Mononuclear cell (primary cell): ENCODE measurements around the gene ARHGAP28. TPM values are rescaled to one million over a fixed set of nuclear protein-coding genes. Genes with fewer than 3 reads are reported as not detected.

Experiments used
- H3K27me3 ChIP-seq: 2 replicates; pipeline ENCODE4 v1.6.0; 2011; ENCODE audit warnings: low read length, control low read depth; ENCODE audit not compliant: insufficient read depth
- H3K4me1 ChIP-seq: 2 replicates; pipeline ENCODE4 v1.5.1; 2011; ENCODE audit warnings: mild to moderate bottlenecking, low read length, control low read depth; ENCODE audit not compliant: insufficient read depth
- H3K4me3 ChIP-seq: 2 replicates; pipeline ENCODE4 v1.5.1; 2011; ENCODE audit warnings: mild to moderate bottlenecking, low read length, moderate library complexity
- H3K9me3 ChIP-seq: 2 replicates; pipeline ENCODE4 v1.5.1; 2011; ENCODE audit warnings: low read depth, mild to moderate bottlenecking, control low read depth, low read length
- total RNA-seq: library from RNA; depleted of rRNA; stranded (reverse); fragments of >200 nt; gene quantifications from one replicate; pipeline ENCODE4 v1.2.3, GENCODE V29; 2012

ARHGAP28 gene
- total RNA-seq, 1 donor = not detected

DNA sequence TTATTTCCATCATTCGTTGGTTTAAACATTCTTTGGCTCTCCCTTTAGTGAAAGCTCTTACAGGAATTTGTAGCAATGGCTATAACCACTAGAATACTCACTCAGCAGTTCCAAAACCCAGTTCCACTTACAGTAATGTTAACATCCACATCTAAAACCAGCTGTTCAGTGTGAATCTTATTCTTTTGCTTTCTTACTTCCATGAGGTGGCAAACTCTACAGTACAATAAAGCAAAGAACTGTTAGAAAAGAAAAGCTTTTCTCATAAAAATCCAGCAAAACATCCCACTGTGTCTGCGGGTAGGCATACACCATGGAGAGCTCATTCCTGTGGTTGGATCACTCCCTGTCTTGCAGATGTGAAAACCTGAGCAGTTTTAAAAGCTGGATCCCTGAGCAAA lies 147.1 kb downstream of the ARHGAP28 start:
- Histone ChIP-seq H3K4me1 (no peaks in the 10 kb centered on the region), H3K27me3 (no peaks in the 10 kb centered on the region), H3K9me3 (no peaks in the 10 kb centered on the region), H3K4me3 (no peak overlapping the region)

DNA sequence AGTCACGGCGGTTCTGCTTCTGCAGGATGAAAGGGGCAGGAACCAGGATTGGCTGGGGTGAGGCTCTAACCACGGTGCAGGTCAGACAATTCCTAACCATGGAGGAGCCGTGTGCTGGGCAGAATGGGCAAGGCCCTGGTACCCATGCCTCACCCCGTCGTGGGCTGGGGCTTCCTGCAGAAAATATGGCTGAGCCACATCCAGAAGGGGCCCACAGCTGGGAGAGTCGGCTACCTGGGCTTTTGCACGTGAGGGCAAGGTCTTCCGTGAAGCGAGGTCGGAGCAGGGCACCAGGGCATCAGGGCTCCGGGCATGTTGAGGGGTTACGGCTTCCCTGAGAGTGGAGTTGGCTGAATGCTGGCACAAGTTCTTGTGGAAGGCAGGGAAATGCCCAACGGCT lies 147.8 kb downstream of the ARHGAP28 start:
- no peak overlapping the region for H3K4me3 ChIP-seq
- no peaks in the 10 kb centered on the region for H3K27me3 ChIP-seq
- H3K9me3 ChIP-seq = no peaks in the 10 kb centered on the region
- H3K4me1 ChIP-seq = no peaks in the 10 kb centered on the region

DNA sequence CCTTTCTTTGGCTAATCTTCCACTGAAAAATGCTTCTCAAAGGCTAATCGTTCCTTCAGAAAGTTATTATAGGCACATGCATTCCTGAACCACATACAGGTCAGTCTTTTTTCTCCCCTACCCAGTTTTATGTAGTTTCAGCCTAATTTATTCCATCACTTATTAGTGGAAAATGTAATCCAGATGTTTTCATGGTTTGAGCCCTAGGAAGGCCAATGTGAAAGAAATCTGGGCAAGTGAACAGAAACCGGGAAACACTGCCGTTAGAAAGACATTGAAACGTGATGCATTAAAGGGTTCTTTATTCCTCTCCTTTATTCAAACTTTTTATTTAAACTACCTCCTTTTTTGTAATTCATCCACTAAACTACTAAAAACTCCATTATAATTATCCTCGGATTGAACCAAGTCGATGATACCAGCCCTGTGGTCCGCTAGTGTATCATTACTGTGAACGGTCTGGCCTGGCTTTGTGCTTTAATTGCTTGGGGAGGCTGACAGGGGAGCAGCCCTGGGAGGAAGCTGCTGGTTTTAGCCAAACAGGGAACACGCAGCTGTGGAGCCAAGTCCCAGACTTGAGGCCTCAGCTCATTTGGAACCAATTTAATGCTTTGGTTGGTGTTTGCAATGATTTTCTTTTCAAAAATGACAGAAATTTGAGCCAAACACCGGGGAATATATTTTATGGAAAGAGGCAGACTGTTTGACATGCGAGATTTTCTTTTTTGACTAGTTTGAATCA lies 149.2 kb downstream of the ARHGAP28 start:
- no peaks in the 10 kb centered on the region for H3K4me1 ChIP-seq
- no peaks in the 10 kb centered on the region for H3K9me3 ChIP-seq
- H3K4me3 ChIP-seq = no peak overlapping the region
- H3K27me3 ChIP-seq = no peaks in the 10 kb centered on the region

DNA sequence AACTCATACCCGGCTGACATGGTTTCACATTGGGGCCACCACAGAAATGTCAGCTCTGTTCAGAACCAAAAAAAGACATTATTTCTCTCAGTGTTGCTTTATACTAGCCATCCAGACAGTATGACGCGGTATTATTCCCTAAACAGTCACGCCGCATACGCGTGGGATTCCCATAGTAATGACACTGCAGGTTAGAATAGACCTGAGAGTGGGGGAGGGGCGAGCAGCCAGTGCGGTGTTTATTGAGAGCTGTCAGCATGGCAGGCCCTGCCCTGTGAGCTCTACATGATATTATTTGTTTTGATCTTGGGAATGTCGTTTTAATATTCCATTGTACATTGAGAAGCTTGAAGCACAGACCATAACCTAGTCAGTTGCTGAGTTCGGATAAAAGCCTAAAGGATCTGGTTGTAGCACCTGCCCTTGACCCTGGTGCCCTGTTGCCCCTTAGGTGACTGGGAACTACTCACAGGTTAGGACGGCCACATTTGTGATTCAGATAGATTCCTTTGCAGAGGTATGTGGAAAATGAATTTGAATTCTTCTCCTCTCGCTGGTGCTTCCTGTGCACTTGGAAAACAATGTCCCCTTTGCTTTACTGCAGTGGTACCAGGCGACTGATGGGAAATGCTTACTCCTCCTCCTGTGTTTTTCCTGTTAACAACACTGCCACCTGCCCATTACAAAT lies 150.1 kb downstream of the ARHGAP28 start:
- H3K27me3 ChIP-seq = no peaks in the 10 kb centered on the region
- H3K4me1 ChIP-seq = no peaks in the 10 kb centered on the region
- H3K9me3 ChIP-seq = no peaks in the 10 kb centered on the region
- no peak overlapping the region for H3K4me3 ChIP-seq

DNA sequence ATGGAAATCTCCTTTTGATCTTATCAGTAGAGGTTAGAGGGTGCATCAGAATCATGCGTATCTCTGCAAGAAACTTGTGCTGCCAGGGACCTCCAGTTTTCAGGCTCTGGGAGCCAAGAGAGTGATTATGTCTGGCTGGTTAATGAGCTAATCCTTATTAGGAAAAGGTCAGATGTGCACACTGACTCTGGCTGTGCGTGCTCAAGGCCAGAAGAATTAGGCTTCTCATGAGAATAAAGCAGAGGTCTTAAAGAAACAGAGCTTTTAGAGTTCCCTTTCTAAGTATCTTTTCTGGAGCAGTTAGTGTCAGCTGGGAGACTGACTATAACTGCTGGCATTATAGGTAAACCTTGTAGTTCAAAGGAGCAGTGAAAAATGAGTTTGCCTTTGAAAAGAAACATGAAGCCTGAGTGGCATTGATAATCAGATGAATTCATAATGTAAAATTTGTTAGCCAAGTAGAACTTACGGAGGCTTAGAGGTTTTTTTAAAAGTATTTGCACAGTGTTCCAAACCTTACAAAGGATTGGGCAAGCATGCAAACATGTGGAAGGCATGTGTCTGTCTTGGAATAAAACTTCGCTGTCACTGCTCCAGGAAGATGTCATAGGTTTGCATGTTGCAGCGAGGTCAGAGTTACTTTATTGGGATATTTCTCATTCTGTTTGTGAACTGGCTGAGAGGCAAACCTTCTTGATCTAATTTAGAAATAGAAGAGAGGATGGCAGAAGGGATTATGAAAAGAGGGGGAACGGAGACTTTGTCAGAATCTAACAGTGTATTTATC lies 151.7 kb downstream of the ARHGAP28 start:
- Histone ChIP-seq H3K4me1 (no peaks in the 10 kb centered on the region), H3K27me3 (no peaks in the 10 kb centered on the region), H3K9me3 (no peaks in the 10 kb centered on the region), H3K4me3 (no peak overlapping the region)

DNA sequence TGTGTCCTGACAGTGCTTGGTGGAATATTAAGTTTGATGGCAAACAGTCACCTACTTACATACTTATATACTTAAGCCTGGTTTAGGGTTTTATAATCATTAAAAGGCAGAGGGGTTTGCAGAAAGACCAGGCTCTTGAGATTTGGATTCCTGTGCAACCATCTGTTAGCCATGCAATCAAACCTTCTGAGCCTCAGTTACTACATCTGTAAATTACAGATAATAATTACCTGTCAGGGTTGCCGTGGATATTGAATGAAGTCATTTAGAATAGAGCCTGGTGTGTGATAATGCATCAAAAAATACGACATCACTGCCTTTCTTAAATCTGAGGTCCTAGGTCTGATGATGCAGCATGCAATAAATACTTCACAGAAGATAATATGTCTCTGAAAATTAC lies 152.9 kb downstream of the ARHGAP28 start:
- Histone ChIP-seq H3K4me1 (no peaks in the 10 kb centered on the region), H3K27me3 (no peaks in the 10 kb centered on the region), H3K9me3 (no peaks in the 10 kb centered on the region), H3K4me3 (no peak overlapping the region)

DNA sequence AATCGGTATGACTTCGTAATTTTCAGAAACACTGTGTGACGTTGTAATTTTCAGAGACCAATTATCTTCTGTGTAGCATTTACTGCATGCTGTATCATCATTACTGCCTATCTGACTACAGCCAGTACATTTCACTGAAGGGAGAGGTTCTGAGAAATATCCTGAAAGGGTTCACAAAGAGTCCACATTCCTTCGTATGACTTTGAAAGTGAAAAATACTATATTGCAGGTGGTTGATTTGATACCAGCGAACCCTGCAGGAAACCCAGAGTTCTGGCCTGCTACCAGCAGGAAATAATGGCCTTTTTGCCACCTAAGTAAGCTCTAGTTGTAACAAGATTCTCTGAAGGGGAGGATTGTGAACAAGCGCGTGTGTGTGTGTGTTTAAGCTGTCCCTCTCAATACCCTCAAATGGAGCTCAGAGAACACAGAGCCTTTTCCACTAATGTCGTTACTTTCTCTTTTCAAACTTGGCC lies 155.5 kb downstream of the ARHGAP28 start:
- Histone ChIP-seq H3K4me3 (no peak overlapping the region), H3K27me3 (no peaks in the 10 kb centered on the region), H3K4me1 (no peaks in the 10 kb centered on the region), H3K9me3 (no peaks in the 10 kb centered on the region)

DNA sequence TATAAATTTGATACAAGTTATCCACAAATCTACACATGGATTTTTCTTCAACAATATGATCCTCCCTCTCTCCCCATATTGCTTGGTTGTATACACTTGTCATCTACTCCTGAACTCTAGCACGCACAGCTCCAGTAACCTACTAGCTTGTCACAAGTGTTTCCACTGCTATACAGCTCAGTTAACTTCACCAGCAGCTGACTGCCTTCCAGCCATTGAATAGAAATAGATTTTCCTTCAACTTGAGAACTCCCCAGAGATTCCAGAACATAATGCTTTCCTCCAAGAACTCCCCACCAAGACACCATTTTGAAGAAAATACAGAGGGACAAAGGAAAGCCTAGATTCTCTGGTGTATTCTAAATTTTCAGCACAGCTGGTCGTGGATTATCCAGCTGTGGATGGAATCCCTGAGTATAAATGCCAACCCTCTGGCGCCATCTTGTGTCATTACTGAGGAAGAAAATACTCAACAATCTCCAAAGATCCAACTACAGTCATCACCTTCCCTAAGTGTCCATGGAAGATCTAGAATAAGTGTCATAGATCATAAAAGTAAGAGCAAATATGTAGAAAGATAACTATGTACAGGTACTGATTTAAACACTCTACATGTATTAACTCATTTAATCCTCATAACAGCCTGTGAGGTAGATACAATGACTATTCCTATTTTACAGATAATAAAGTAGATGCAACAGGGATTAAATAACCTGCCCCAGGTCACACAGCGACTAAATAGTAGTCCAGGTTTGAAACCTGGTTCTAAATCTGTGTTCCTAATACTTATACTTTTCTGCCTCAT lies 156.7 kb downstream of the ARHGAP28 start:
- no peaks in the 10 kb centered on the region for H3K4me1 ChIP-seq
- H3K9me3 ChIP-seq = no peaks in the 10 kb centered on the region
- no peak overlapping the region for H3K4me3 ChIP-seq
- no peaks in the 10 kb centered on the region for H3K27me3 ChIP-seq

DNA sequence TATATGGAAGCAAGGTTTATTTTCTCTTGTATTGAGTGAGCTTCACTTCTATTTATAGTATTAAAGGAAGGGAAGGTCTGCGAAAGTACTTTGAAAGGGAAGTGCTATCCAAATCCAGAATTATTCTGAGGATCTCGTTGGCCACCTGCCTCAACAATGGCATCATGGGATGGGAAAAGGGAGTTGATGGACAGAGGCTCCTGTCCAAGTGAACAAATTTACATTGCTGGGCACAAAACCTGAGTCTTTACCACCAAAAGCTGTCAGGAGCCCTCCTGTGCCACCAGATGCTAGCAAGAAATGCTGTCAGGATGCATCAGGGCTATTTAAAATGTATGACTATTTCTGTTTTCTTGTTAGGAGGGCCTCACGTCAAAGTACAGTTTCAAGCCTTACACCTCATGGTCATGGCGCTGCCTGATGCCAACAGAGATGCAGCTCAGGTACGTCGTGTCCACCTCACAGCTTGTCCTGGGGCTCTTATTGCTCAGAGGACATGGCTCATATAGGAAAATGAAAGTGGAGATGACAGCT lies 157.3 kb downstream of the ARHGAP28 start:
- H3K27me3 ChIP-seq = no peaks in the 10 kb centered on the region
- H3K9me3 ChIP-seq = no peaks in the 10 kb centered on the region
- H3K4me1 ChIP-seq = no peaks in the 10 kb centered on the region
- H3K4me3 ChIP-seq = no peak overlapping the region

DNA sequence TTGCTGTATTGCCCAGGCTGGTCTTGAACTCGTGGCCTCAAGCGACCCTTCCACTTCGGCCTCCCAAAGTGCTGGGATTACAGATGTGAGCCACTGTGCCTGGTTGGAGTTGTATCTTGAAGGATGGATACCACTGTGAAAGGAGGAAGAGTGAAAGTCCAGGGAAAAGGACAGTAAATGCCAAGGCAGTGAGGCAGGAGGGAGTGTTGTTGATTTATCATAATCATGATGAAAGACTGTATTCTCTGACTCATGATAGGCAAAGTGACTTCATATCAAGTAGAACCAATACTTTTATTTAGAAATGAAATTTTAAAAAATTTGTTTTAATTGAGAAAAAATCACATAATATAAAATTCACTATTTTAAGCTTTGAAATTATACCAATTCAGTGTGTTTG lies 162.3 kb downstream of the ARHGAP28 start:
- H3K27me3 ChIP-seq = no peaks in the 10 kb centered on the region
- no peaks in the 10 kb centered on the region for H3K4me1 ChIP-seq
- H3K9me3 ChIP-seq = no peaks in the 10 kb centered on the region
- no peak overlapping the region for H3K4me3 ChIP-seq

DNA sequence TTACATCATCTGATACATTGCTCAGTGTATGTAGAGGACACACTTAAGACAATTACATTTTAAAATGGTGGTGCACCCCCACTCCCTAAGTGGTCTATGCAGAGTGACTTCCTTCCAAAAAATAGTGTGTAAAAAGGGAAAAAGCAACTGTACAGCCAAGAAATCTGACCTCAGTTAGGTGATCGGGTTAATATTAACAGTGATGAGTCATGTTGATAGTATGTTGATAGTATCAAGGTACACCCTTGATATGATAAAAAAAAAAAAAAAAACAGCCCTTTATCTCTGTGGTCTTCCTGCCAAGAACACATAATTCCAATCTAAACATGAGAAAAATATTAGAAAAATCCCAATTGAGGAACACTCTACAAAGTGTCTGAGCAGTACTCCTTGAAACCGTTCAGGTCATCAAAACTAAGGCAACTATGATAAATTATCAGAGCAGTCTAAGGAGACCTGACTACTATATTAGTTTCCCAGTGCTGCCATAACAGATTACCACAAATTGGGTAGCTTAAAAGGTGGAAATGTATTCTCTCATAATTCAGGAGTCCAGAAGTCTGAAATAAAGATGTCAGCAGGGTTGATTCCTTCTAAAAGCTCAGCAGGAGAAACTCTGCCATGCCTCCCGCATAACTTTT lies 171.9 kb downstream of the ARHGAP28 start:
- Histone ChIP-seq H3K4me3 (no peak overlapping the region), H3K4me1 (no peaks in the 10 kb centered on the region), H3K9me3 (peaks cover 9% of the 10 kb centered on the region), H3K27me3 (no peaks in the 10 kb centered on the region)

DNA sequence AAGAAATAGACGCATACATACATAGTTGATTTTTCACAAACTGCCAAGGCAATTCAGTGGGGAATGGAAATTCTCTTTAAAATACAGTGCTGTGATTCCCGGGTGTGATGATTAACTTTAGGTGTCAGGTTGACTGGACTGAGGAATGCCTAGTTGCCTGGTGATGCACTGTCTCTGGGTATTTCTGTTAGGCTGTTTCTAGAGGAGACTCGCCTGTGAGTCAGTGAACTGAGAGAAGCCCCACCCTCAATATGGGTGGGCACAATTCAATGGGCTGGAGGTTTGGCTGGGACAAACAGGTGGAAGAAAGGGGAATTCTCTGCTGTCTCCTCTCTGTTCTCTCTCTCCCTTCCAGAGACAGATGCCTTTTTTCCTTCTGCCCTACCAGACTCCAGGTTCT lies 187.6 kb downstream of the ARHGAP28 start:
- Histone ChIP-seq H3K9me3 (no peaks in the 10 kb centered on the region), H3K27me3 (no peaks in the 10 kb centered on the region), H3K4me3 (no peak overlapping the region), H3K4me1 (no peaks in the 10 kb centered on the region)

DNA sequence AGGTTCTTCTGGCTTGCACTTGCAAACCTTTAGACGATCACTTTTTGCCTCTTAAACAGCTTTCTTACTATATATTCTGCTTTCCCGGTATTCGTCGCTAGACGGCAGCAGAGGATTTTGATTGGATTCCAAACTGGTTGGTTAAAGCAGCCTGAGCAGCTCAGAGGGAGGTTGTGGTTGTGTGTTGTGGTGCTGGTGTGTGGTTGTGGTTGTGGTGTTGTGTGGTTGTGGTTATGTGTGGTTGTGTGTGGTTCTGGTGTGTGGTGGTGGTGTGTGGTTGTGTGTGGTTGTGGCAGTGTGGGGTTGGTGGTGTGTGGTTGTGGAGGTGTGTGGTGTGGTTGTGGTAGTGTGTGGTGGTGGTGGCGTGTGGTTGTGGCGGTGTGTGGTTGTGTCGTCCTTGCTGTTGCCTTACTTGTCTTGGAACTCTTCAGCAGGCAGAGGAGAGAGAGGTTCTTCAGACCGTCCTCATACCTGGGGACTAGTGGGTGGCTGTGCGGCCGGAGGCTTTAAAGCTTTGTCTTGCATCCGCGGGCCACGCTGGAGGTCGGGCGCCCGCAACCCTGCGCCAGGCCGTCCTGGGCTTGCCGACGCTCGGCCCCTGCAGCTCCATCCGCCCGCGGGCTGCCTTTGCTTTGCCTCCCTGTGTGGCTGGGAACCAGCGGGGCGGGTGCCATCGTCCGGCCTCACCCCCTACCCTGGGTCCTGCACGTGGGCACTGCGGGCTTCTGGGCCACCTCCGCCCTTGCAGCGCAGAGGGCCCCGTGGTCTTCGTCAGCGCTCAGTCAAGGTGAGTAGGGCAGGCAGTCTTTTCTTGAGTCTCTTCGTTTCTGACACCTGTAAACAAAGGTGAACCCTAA lies 190.8 kb downstream of the ARHGAP28 start:
- no peaks in the 10 kb centered on the region for H3K9me3 ChIP-seq
- H3K4me1 ChIP-seq = no peaks in the 10 kb centered on the region
- no peaks in the 10 kb centered on the region for H3K27me3 ChIP-seq
- no peak overlapping the region for H3K4me3 ChIP-seq
